ENCODE measurements around the gene TMEM208. TPM values are rescaled to one million over a fixed set of nuclear protein-coding genes. Genes with fewer than 3 reads are reported as not detected.

TMEM208 gene
- total and polyA plus RNA-seq, 9 donors = 23.8 to 52.0 (median 32.1) TPM

DNA sequence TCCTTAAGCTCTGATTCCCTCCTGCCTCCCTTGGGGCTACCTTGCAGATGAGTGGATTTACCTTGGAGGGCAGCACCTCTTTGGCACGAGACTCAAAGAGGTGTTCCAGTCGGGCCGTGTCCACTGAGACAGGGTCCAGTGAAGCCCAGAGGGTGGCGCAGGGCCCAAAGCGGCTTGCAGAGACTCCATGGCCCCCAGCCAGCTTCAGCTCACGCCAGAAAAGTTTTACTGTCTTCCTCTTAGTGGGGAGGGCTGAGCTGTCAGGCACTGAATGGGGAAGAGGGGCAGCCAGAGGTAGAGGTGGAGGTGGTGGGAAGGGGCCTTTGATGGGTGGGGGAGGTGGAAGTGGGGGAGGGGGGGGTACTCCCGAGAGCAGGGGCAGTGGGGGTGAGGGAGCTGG, 6.7 kb downstream of the TMEM208 start:
- Histone ChIP-seq H3K27me3 (no peaks in the 10 kb centered on the region), H3K9me3 (no peaks in the 10 kb centered on the region), H3K4me3 (no peak overlapping the region), H3K4me1 (ENCODE audit: insufficient read depth) (no peaks in the 10 kb centered on the region), H3K36me3 (no peaks in the 10 kb centered on the region), H3K27ac (no peak overlapping the region)
- DNase-seq = peak in 2 of 5 donors; percentile 24 to 32
- intact Hi-C loops (cut with DNase I) = no loop called here
- 59 to 65% (median 63%) methylated on average over 7 of the region's 7 CpGs for WGBS, 3 donors
- TF ChIP-seq EP300 (IDR thresholded peaks at IDR 0.05) (no peak), POLR2A (IDR thresholded peaks at IDR 0.05) (no peak)
- TF ChIP-seq, protein P1, sequence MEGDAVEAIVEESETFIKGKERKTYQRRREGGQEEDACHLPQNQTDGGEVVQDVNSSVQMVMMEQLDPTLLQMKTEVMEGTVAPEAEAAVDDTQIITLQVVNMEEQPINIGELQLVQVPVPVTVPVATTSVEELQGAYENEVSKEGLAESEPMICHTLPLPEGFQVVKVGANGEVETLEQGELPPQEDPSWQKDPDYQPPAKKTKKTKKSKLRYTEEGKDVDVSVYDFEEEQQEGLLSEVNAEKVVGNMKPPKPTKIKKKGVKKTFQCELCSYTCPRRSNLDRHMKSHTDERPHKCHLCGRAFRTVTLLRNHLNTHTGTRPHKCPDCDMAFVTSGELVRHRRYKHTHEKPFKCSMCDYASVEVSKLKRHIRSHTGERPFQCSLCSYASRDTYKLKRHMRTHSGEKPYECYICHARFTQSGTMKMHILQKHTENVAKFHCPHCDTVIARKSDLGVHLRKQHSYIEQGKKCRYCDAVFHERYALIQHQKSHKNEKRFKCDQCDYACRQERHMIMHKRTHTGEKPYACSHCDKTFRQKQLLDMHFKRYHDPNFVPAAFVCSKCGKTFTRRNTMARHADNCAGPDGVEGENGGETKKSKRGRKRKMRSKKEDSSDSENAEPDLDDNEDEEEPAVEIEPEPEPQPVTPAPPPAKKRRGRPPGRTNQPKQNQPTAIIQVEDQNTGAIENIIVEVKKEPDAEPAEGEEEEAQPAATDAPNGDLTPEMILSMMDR (IDR thresholded peaks at IDR 0.05) = no peak

DNA sequence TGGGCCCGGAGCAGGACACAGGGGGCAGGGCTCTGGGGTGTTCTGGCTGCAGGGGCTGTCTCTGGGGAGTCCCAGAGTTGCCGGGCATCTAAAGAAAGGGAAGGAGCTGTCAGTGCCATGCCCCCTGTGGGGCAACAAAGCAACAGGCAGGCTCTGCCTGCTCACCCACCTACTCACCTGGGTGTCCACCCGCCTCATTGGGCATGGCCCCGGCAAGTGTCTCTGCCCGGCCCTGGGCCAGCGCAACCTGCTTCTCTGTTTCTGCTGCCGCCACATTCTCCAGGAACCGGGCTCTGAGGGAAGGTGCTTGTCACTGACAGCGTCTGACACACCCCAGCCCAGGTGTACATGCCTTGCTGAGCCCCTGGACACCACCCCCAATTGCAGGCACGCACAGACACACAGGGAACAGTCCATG, 7.3 kb downstream of the TMEM208 start:
- no peaks in the 10 kb centered on the region for H3K27me3 ChIP-seq
- TF ChIP-seq, protein P1 (IDR thresholded peaks at IDR 0.05) = no peak
- TF ChIP-seq EP300 (IDR thresholded peaks at IDR 0.05) = no peak
- no peak for TF ChIP-seq POLR2A (IDR thresholded peaks at IDR 0.05)
- intact Hi-C loops (cut with DNase I) = no loop called here

DNA sequence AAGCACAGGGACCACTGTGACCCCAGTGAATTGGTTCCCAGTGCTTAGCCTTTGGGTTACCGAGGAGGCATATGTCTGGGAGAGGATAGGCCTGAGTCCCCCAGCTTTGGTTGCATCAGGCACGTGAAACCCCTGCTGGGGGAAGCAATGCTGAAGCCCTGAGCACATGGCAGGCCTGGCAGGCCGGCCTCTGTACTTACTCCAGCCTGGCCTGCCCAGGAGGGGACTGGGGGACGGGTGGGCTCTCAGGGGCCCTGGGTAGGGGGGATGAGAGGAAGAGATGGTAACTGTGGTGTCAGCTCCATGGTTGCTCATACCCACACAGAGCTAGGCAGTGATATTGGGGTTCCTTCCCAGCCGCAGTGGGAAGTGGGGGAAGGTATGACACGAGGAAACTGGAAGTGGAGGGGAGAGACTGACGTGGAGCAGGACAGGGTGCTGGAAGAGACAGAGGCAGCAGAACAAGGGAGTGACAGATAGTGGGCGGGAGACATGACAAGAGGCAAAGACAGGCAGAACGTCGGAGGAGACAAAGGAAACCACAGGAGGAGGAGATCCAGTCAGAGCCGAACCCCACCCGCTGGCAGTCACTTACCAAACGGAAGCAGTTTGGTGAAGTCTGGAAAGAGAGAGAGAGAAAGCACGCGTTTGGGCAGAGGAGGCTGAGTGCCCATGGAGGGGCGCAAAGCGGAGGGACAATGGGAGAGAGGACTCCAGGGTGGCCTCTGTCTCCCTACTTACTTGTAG, 9.1 kb downstream of the TMEM208 start:
- no peak overlapping the region for H3K27ac ChIP-seq
- no peaks in the 10 kb centered on the region for H3K4me1 ChIP-seq (ENCODE audit: insufficient read depth)
- DNase-seq = no peak
- H3K4me3 ChIP-seq = no peak overlapping the region
- no peaks in the 10 kb centered on the region for H3K36me3 ChIP-seq
- 84 to 87% (median 85%) methylated on average over 17 of the region's 17 CpGs for WGBS, 3 donors
- no peaks in the 10 kb centered on the region for H3K9me3 ChIP-seq
- H3K27me3 ChIP-seq = no peaks in the 10 kb centered on the region
- TF ChIP-seq EP300 (IDR thresholded peaks at IDR 0.05) = no peak
- no peak for TF ChIP-seq POLR2A (IDR thresholded peaks at IDR 0.05)
- TF ChIP-seq, protein P1 (IDR thresholded peaks at IDR 0.05) = no peak
- intact Hi-C loops (cut with DNase I) = no loop called here

More for the DNA sequence above, 7.3 kb downstream of the TMEM208 start:
- Histone ChIP-seq H3K4me1 (ENCODE audit: insufficient read depth) (no peaks in the 10 kb centered on the region), H3K36me3 (no peaks in the 10 kb centered on the region), H3K9me3 (no peaks in the 10 kb centered on the region), H3K27ac (no peak overlapping the region), H3K4me3 (no peak overlapping the region)
- no peak for DNase-seq
- 85 to 88% (median 87%) methylated on average over 10 of the region's 10 CpGs for WGBS, 3 donors

DNA sequence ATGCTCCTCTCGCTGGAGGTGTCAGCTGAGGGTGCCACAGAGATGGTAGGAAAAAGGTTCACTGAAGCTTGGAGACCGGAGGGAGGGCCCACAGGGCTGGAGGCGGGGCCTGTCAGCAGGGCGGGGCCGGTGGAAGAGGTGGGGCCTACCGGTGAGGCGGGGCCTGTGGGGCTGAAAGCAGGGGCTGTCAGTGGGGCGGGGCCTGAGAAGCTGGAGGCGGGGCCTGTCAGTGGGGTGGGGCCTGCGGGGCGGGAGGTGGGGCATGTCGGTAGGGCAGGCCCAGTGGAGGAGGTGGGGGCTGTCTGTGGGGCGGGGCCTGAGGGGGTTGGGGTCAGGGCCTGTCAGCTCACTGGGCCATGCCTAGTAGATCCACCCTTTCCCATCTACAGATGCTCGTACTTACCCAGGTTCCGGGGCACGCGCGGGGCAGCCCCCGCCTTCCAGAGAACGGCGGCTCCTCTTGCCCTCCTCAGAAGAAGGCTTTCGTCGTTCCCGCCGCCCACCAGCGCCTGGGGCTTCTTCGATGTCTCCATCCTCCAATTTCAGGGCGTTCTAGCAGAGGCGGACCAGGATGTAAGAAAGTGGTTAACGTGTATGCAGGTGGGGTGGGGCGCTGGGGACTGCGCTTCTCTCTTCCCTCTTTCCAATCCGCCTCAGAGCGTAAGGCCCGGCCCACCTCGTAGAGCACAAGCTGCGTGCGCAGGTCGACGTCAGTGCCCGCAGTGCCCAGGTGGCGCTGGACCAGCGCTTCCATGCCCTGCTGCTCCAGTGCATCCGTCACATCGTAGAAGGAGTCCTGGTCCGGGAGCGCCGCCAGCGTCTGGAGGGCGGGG, 9.8 kb downstream of the TMEM208 start:
- H3K36me3 ChIP-seq = no peaks in the 10 kb centered on the region
- no peaks in the 10 kb centered on the region for H3K9me3 ChIP-seq
- no peaks in the 10 kb centered on the region for H3K27me3 ChIP-seq
- TF ChIP-seq POLR2A (IDR thresholded peaks at IDR 0.05) (no peak), EP300 (IDR thresholded peaks at IDR 0.05) (no peak)
- TF ChIP-seq, protein P1 (IDR thresholded peaks at IDR 0.05) = no peak
- DNase-seq = peak in 3 of 5 donors; percentile 48 to 70 (median 55)
- H3K4me3 ChIP-seq = no peak overlapping the region
- no peak overlapping the region for H3K27ac ChIP-seq
- intact Hi-C loops (cut with DNase I) = no loop called here
- H3K4me1 ChIP-seq (ENCODE audit: insufficient read depth) = peaks cover 3% of the 10 kb centered on the region
- 74 to 78% (median 76%) methylated on average over 47 to 50 of the region's 50 CpGs for WGBS, 3 donors
